Body of pancreas (tissue), 4 donors: Measurements from ENCODE around the gene ZFPL1.
A peak's percentile ranks its signal among the peaks of the same experiment; 100 is the strongest.

Source experiments
- CTCF ChIP-seq, 7 experiments: fragments of 450-650 bp in 4 of 7; fragments of 200-600 bp in 3 of 7; sonication (generic) in 3 of 7; IDR thresholded peaks; one replicate each; pipeline ENCODE4 v1.5.1; 2016 to 2019; ENCODE audit warnings: antibody characterized with exemption in 7 of 7
- POLR2A ChIP-seq, 3 donors: fragments of 450-650 bp; IDR thresholded peaks; one replicate each; pipeline ENCODE4 v1.6.1; 2016; ENCODE audit warnings: antibody characterized with exemption in 3 of 3, mild to moderate bottlenecking in 2 of 3

GRCh38 chr11:65111744-65112545 is 27.9 kb downstream of the ZFPL1 start, which contains the start of gene TM7SF2:
- TF ChIP-seq CTCF (IDR thresholded peaks at IDR 0.05), result peak in 1 of 7 experiments; percentile 7
- peak; percentile 97 to 99 (median 99) for TF ChIP-seq POLR2A (IDR thresholded peaks at IDR 0.05)
